Choroid plexus epithelial cell (primary cell): Measurements from ENCODE around the gene GRK3.
A peak's percentile ranks its signal among the peaks of the same experiment; 100 is the strongest.

Experiments
- DNase-seq: peaks from one replicate; pipeline ENCODE4 v3.0.0-alpha.2; 2010; ENCODE audit warnings: low read depth
- H3K4me3 ChIP-seq: 2 replicates; pipeline ENCODE4 v1.5.1; 2011; ENCODE audit warnings: low read depth, mild to moderate bottlenecking, control low read depth, low read length, moderate library complexity
- CTCF ChIP-seq: conservative IDR thresholded peaks from 2 replicates; pipeline ENCODE4 v1.5.1; 2011; ENCODE audit warnings: low read depth, mild to moderate bottlenecking, control low read depth, inconsistent platforms, low read length, moderate library complexity

GRK3 gene

GRCh38 chr22:25697181-25697664 lies 132.7 kb downstream of the GRK3 start:
- no peak for TF ChIP-seq CTCF
- no peak overlapping the region for H3K4me3 ChIP-seq
- DNase-seq: no peak

GRCh38 chr22:25697978-25698377 lies 133.5 kb downstream of the GRK3 start:
- no peak overlapping the region for H3K4me3 ChIP-seq
- TF ChIP-seq CTCF: no peak
- no peak for DNase-seq

GRCh38 chr22:25698461-25698860 lies 134.0 kb downstream of the GRK3 start:
- H3K4me3 ChIP-seq: no peak overlapping the region
- no peak for DNase-seq
- TF ChIP-seq CTCF: no peak

GRCh38 chr22:25698978-25699377 lies 134.5 kb downstream of the GRK3 start:
- TF ChIP-seq CTCF: no peak
- no peak overlapping the region for H3K4me3 ChIP-seq
- no peak for DNase-seq

- no peak overlapping the region for H3K4me3 ChIP-seq
- DNase-seq: peak; percentile 26
- no peak for TF ChIP-seq CTCF
Observed at GRCh38 chr22:25701056-25701780, 136.7 kb downstream of the GRK3 start.

- peak; percentile 51 for DNase-seq
- peak; percentile 48 for TF ChIP-seq CTCF
- H3K4me3 ChIP-seq: no peak overlapping the region
Observed at GRCh38 chr22:25702040-25702439, 137.6 kb downstream of the GRK3 start.

GRCh38 chr22:25702571-25703167 lies 138.2 kb downstream of the GRK3 start:
- no peak overlapping the region for H3K4me3 ChIP-seq
- no peak for DNase-seq
- TF ChIP-seq CTCF: no peak
